GM12891 (cell line): Measurements from ENCODE around the gene CA9.

Experiments used
- DNase-seq: peaks from one replicate; pipeline ENCODE4 v3.0.0; 2011; ENCODE audit warnings: low spot score; ENCODE audit not compliant: insufficient read length
- FAIRE-seq: peaks from 2 replicates; lab custom pipeline; 2011; peaks lifted over from hg19 to GRCh38; lab: Jason Lieb, UNC
- PAX5 ChIP-seq: IDR thresholded peaks from 2 replicates; pipeline ENCODE4 v1.6.1; 2011; ENCODE audit warnings: low read length, moderate library complexity, mild to moderate bottlenecking; ENCODE audit not compliant: insufficient read depth, severe bottlenecking
- POLR2A ChIP-seq: IDR thresholded peaks from 2 replicates; pipeline ENCODE4 v1.6.1; 2011; ENCODE audit warnings: low read depth, low read length, control low read depth
- POLR2AphosphoS5 ChIP-seq: IDR thresholded peaks from 2 replicates; pipeline ENCODE4 v1.6.1; 2011; ENCODE audit warnings: low read depth, low read length, control low read depth
- POU2F2 ChIP-seq: IDR thresholded peaks from 2 replicates; pipeline ENCODE4 v1.6.1; 2011; ENCODE audit warnings: low read depth, mild to moderate bottlenecking, control low read depth, low read length, moderate library complexity
- SPI1 ChIP-seq: IDR thresholded peaks from 2 replicates; pipeline ENCODE4 v1.6.1; 2011; ENCODE audit warnings: low read depth, low read length, control low read depth
- TAF1 ChIP-seq: IDR thresholded peaks from 2 replicates; pipeline ENCODE4 v1.6.1; 2011; ENCODE audit warnings: low read depth, low read length, control low read depth

Gene CA9

DNA sequence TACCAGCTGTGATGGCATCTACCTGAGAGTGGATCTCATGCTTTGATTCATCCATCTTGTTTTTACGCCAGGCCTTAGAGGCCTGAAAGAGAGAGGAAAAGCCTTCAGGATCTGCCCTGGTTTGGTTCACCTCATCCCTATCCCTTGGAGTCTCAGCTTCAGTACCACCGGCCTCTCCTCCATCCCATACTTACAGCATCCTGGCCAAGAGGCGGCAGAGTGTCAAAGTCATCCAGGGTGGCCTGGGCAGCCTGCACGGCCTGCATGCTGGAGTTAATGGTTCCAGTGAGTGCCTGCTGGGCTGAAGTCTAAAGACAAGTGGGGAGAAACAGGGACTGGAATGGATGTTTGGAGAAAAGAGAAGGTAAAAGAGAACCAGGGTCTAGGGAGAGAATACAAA is 45.8 kb downstream of the CA9 start:
- no peak for DNase-seq

DNA sequence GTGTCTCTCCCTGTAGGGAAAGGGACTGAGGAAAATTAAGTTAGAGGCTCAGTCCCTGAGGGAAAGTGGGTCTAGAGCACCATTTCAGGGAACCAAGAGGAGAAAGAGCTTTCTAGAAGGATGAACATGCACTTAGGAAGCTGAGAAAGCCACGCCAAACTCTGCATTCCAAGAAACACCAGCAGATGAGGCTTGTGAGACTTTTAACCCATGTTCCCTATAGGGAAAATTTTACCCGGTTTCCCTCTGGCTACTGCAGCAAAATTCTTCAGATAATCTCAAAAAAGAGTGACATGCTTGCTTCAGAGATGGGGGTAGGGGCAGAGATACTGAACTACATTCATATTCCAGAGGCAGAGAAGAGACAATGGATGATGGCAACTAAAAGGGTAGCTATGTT is 49.7 kb downstream of the CA9 start:
- FAIRE-seq (no peak), DNase-seq (no peak)
- TF ChIP-seq POLR2AphosphoS5, result no peak
- TF ChIP-seq PAX5, result no peak
- no peak for TF ChIP-seq POLR2A
- no peak for TF ChIP-seq SPI1
- no peak for TF ChIP-seq POU2F2
- TF ChIP-seq TAF1, result no peak

More for the DNA sequence above, 45.8 kb downstream of the CA9 start:
- TF ChIP-seq POLR2AphosphoS5, result no peak
- no peak for TF ChIP-seq POU2F2
- TF ChIP-seq TAF1, result no peak
- no peak for TF ChIP-seq PAX5
- no peak for TF ChIP-seq POLR2A
- TF ChIP-seq SPI1, result no peak
- no peak for FAIRE-seq

DNA sequence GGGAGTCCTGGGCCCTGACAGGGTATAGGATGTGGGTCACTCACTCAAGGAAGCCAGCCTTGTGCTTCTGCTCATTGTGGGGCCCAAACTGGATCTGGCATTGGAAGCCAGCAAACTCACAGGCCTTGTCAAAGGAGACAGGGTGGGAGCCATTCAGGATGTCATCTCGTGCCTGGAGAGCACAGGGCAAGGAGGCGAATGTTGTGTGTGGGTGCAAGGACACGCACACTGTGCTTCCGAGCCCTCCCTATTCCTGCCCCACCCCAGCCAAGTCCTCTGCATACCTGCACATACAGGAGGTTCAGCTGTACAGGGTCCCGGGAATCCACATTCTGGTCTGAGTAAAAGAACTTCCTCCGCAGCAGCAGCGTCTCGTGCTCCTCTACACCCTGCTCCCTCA is 50.2 kb downstream of the CA9 start:
- no peak for FAIRE-seq
- no peak for TF ChIP-seq SPI1
- TF ChIP-seq PAX5, result no peak
- TF ChIP-seq POLR2A, result no peak
- TF ChIP-seq TAF1, result no peak
- no peak for TF ChIP-seq POLR2AphosphoS5
- no peak for TF ChIP-seq POU2F2
- no peak for DNase-seq

- DNase-seq (no peak), FAIRE-seq (no peak)
- TF ChIP-seq SPI1, result no peak
- no peak for TF ChIP-seq TAF1
- no peak for TF ChIP-seq POU2F2
Observed at GRCh38 chr9:35725362-35725761, 51.6 kb downstream of the CA9 start.

DNA sequence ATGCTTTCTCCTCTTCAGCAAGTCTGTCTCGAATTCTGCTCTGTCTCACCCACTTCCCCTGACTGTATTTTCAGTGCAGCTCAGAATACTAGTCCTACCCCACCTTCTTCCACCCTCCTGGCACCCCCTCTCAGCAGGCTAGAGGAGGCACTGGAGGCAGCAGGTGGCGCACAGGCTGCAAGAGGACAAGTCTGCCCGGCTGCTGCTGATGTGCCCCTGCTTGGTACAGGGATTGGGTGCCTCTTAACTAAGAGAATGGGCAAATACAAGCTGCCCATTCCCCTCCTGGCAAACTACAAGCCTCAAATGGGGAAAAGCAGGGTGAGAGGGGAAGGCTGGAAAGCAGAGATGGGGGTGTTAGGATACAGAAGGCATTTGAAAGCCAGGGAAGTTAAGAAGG is 53.2 kb downstream of the CA9 start:
- DNase-seq (no peak), FAIRE-seq (peak; percentile 60)
- peak; percentile 24; the same call in 1 of the 2 replicates for TF ChIP-seq SPI1
- no peak for TF ChIP-seq TAF1

DNA sequence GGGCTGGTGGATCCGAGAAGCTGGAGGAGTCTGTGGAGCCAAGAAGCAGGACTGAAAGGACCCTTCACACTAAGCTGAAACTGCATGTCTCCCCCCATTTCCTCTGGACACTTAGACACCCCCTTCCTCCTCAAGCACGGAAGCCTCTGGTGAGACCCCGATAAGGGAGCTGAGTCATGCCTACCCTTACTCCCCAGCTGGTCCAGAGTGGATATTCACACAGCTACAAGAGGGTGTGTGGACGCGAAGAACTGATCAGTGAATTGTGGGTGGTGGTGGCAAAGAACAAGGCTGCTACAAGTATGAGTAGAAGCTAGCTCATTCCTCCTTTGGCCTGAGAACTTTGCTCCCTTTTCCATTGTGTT is 53.9 kb downstream of the CA9 start:
- TF ChIP-seq SPI1 (no peak), POU2F2 (no peak), POLR2A (no peak), PAX5 (no peak), POLR2AphosphoS5 (no peak), TAF1 (no peak)
- DNase-seq (no peak), FAIRE-seq (peak; percentile 74)

DNA sequence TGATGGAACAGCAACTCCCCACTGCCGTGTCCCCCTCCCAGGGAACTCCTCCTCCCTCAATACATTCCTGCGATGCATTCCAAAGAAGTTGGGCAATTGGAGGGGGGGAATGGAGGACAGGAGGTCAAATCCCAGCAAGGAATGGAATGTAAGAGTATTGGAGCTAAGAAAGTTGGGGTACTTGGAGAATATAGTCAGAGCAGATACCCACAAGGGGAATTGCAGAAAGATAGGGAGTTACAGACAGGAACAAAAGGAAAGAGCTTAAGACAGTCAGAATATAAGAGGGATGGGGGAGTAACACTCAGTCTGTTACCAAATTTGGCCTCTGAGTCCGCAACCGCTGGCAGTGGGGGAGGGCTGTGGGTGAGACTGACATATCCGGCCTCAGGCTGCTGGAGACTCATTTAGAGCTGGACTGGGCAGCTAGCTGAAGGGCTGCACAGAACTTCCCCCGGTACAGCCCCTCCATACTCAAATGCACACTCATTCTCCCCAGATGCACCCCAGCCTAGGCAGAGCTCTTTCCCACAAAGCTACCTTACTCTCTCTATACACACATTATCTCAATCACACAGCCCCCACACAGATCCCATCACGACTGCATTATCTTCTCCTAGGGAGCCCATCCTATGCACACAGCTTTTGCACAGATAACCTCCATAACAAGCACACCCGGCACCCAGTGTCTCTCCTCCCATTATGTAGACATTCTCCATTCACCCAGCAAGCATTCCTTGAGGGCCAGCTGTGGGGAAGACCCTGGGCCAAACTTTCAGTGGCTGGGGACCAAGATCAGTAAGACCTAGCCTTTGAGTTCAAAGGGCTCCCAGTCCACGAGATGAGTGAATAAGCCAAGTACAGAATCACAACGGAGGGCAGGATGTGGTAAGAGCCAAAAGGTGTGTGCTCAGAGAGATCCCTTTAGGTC is 54.6 kb downstream of the CA9 start:
- FAIRE-seq, result peak; percentile 84
- TF ChIP-seq PAX5, result no peak
- peak; percentile 75 for TF ChIP-seq POLR2A
- 0 out of 2 replicates have a peak, but pooled peaks have one; percentile 4 for TF ChIP-seq SPI1
- TF ChIP-seq POLR2AphosphoS5, result peak; percentile 83
- TF ChIP-seq POU2F2, result peak; percentile 52; the same call in 1 of the 2 replicates
- TF ChIP-seq TAF1, result peak; percentile 64
- DNase-seq, result no peak

DNA sequence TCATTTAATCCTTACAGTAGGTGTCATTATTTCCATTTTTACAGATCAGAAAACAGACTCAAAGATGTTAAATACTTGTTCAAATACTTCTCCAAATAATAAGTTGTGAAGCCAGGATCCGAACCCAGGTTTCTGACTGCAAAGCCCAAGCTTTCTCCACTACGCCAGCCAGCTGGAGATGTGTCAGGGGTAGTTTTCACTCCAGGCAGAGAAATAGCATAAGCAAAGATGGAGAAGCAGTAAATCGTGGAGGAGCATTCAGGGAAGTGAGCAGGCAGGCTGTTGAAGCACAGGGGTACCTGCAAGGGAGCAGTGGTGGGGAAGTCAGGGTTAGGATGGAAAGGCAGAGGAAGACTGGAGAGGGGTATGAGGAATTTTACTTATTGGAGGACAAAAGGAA is 55.4 kb downstream of the CA9 start:
- FAIRE-seq, result no peak

GRCh38 chr9:35729700-35730485 is 56.2 kb downstream of the CA9 start:
- no peak for DNase-seq
- TF ChIP-seq POLR2A, result 0 out of 2 replicates have a peak, but pooled peaks have one; percentile 1
- TF ChIP-seq SPI1, result peak; percentile 91
- TF ChIP-seq PAX5, result no peak
- FAIRE-seq, result peak; percentile 78

More for the DNA sequence above, 55.4 kb downstream of the CA9 start:
- no peak for DNase-seq
- TF ChIP-seq SPI1 (no peak), POLR2A (no peak), POU2F2 (no peak), POLR2AphosphoS5 (no peak), TAF1 (no peak), PAX5 (no peak)

DNA sequence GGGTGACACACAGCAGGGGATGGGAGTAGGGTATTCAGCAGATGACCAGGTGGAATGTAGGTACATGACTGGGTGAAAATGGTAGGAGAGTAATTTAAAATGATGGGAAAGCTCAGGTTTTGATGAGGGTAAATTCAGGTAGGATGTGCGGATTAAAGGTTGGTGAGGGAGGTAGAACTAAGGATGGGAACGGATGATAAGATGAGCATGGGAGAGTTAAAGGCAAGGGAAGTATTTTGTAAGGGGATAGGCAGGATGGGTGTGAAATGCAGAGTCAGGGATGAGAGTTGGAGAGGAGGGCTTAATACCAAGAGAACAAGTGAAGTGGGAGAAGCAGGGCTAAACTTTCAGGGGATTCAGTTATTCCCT is 56.7 kb downstream of the CA9 start:
- DNase-seq, result no peak
- TF ChIP-seq POU2F2 (no peak), POLR2AphosphoS5 (no peak), TAF1 (no peak), PAX5 (no peak), SPI1 (no peak)
- FAIRE-seq, result no peak
